Spleen (tissue), 11 donors: ENCODE measurements around the gene SUN2. TPM values are rescaled to one million over a fixed set of nuclear protein-coding genes. Genes with fewer than 3 reads are reported as not detected.
A peak's percentile ranks its signal among the peaks of the same experiment; 100 is the strongest.

Source experiments
- DNase-seq: peaks from one replicate; pipeline ENCODE4 v3.0.0-alpha.2; 2020
- H3K27ac ChIP-seq, 8 donors: fragments of 200-600 bp; sonication (generic) in 7 of 8; 1 replicate in 4 of 8; 2 replicates in 4 of 8; pipeline versions ENCODE4 v1.5.0 to v1.8.0; 2016 to 2021; ENCODE audit warnings: inconsistent platforms in 4 of 8, mild to moderate bottlenecking in 4 of 8, moderate library complexity in 1 of 8
- H3K27me3 ChIP-seq, 7 donors: fragments of 200-600 bp; sonication (generic) in 6 of 7; replicated peaks in 1 of 7; 1 replicate in 4 of 7; 2 replicates in 3 of 7; pipeline versions ENCODE4 v1.5.0 to v1.8.0; 2016 to 2021; ENCODE audit warnings: inconsistent platforms in 3 of 7, mild to moderate bottlenecking in 1 of 7
- H3K36me3 ChIP-seq, 6 donors: fragments of 200-600 bp; sonication (generic) in 5 of 6; 1 replicate in 4 of 6; 2 replicates in 2 of 6; pipeline versions ENCODE4 v1.5.0 to v1.8.0; 2016 to 2021; ENCODE audit warnings: inconsistent platforms in 2 of 6
- H3K4me1 ChIP-seq, 6 donors: fragments of 200-600 bp; sonication (generic) in 5 of 6; 1 replicate in 3 of 6; 2 replicates in 3 of 6; pipeline versions ENCODE4 v1.5.0 to v1.8.0; 2016 to 2021; ENCODE audit warnings: inconsistent platforms in 3 of 6
- H3K4me3 ChIP-seq, 8 donors: fragments of 200-600 bp; sonication (generic) in 7 of 8; 1 replicate in 4 of 8; 2 replicates in 4 of 8; pipeline versions ENCODE4 v1.5.0 to v1.8.0; 2016 to 2021; ENCODE audit warnings: inconsistent platforms in 4 of 8, mild to moderate bottlenecking in 4 of 8, moderate library complexity in 2 of 8
- H3K9me3 ChIP-seq, 8 donors: fragments of 200-600 bp; sonication (generic) in 7 of 8; 1 replicate in 4 of 8; 2 replicates in 4 of 8; pipeline versions ENCODE4 v1.5.0 to v1.8.0; 2016 to 2021; ENCODE audit warnings: inconsistent platforms in 4 of 8
- POLR2A ChIP-seq, 3 donors: fragments of 450-650 bp; IDR thresholded peaks; one replicate each; pipeline ENCODE4 v1.5.1; 2017; ENCODE audit warnings: antibody characterized with exemption in 3 of 3, mild to moderate bottlenecking in 1 of 3
- POLR2AphosphoS5 ChIP-seq, 3 donors: sonication (generic); formaldehyde crosslinking; IDR thresholded peaks; one replicate each; pipeline ENCODE4 v1.5.1; 2017; ENCODE audit warnings: antibody characterized with exemption in 3 of 3
- WGBS, 5 donors: extraction: QIAGEN DNeasy Blood & Tissue Kit in 3 of 5; methylation state at CpG; one replicate each; pipeline versions ENCODE4 v1.1.5 to v1.1.7; 2013 to 2018; 5-methylcytosine and 5-hydroxymethylcytosine counted together
- intact Hi-C: fragments of 100-400 bp; cut with DNase I; formaldehyde crosslinking; loops from one replicate; pipeline ENCODE4 v1.15.0; 2023; ENCODE audit warnings: low total_unique reads
- polyA plus RNA-seq, 3 donors: library from polyadenylated mRNA; stranded (reverse); fragments of 200-250 nt; gene quantifications; one replicate each; pipeline ENCODE4 v1.2.1, GENCODE V29; 2013
- total RNA-seq, 7 donors: library from RNA; depleted of rRNA in 3 of 7; stranded (reverse); fragments of >200 nt in 3 of 7; fragmentation: NEBNext Ultra II Directional in 4 of 7; extraction: Animal tissue kit (Norgen Biotek cat#: 25700) in 4 of 7; gene quantifications; one replicate each; pipeline versions ENCODE4 v1.1.0 to v1.2.1, GENCODE V29; 2016 to 2021
- TF ChIP-seq, protein P1 (sequence below), 11 experiments: fragments of 200-600 bp in 7 of 11; fragments of 450-650 bp in 4 of 11; sonication (generic) in 4 of 11; IDR thresholded peaks in 8 of 11; conservative IDR thresholded peaks in 3 of 11; 1 replicate in 7 of 11; 2 replicates in 4 of 11; pipeline versions ENCODE4 v1.4.0 to v1.8.0; 2016 to 2021; ENCODE audit warnings: antibody characterized with exemption in 11 of 11, inconsistent platforms in 4 of 11, mild to moderate bottlenecking in 1 of 11
- donor health status: healthy with polysubstance abuse.
- donor health status: DM: no; HTN: no; CAD: no; lungs with moderate emphysema.
- donor health status: DM: no; HTN: no; CAD: no.
- donor health status: Bipolar disorder and iron deficiency.
- donor health status: healthy.
- donor health status: DM: no; HTN: no; CAD: no.
- donor health status: DM: yes; HTN: yes; CAD: no.

SUN2 gene
- total and polyA plus RNA-seq, 10 donors: 35.4 to 455 (median 208) TPM

- Histone ChIP-seq H3K4me3 (no peak overlapping the region), H3K4me1 (peaks cover 0 to 54% (median 14%) of the 10 kb centered on the region in 6 donors), H3K36me3 (peaks cover 28 to 100% (median 100%) of the 10 kb centered on the region in 6 donors), H3K9me3 (no peaks in the 10 kb centered on the region), H3K27me3 (no peaks in the 10 kb centered on the region), H3K27ac (peak overlapping the region in 2 of 8 donors; percentile 42 to 56)
- 90 to 93% (median 93%) methylated on average over 10 of the region's 10 CpGs for WGBS, 5 donors
- peak in 1 of 3 donors; percentile 1 for TF ChIP-seq POLR2AphosphoS5 (IDR thresholded peaks at IDR 0.05)
- TF ChIP-seq, protein P1, sequence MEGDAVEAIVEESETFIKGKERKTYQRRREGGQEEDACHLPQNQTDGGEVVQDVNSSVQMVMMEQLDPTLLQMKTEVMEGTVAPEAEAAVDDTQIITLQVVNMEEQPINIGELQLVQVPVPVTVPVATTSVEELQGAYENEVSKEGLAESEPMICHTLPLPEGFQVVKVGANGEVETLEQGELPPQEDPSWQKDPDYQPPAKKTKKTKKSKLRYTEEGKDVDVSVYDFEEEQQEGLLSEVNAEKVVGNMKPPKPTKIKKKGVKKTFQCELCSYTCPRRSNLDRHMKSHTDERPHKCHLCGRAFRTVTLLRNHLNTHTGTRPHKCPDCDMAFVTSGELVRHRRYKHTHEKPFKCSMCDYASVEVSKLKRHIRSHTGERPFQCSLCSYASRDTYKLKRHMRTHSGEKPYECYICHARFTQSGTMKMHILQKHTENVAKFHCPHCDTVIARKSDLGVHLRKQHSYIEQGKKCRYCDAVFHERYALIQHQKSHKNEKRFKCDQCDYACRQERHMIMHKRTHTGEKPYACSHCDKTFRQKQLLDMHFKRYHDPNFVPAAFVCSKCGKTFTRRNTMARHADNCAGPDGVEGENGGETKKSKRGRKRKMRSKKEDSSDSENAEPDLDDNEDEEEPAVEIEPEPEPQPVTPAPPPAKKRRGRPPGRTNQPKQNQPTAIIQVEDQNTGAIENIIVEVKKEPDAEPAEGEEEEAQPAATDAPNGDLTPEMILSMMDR (IDR thresholded peaks at IDR 0.05 in 8 of 11, conservative IDR thresholded peaks at IDR 0.05 in 3 of 11): no peak
- TF ChIP-seq POLR2A (IDR thresholded peaks at IDR 0.05): no peak
- no peak for DNase-seq
- intact Hi-C loops: no loop called here
Observed at GRCh38 chr22:38741576-38741975, 14.2 kb downstream of the SUN2 start.

DNA sequence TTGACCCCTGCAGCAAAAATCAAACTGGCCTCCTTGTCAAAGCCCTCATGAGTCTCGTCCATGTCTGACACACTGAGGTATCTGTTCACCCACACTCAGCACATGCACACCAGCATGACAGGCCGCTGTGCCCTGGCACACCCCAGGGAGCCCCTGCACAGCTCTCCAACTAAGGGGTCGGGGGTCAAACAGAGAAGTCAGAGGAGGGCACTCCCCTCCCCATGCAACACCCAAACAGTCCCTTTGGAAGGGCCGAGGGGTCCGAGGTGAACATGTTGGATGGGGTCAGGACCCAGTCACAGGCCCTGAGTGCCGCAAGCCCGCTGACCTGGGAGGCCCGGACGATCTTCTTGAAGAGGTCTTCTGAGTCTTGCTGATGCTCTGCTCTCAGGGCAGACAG, 14.6 kb downstream of the SUN2 start:
- TF ChIP-seq POLR2AphosphoS5 (IDR thresholded peaks at IDR 0.05) (peak in 2 of 3 donors; percentile 3 to 61), POLR2A (IDR thresholded peaks at IDR 0.05) (no peak)
- H3K36me3 ChIP-seq: peaks cover 28 to 100% (median 100%) of the 10 kb centered on the region in 6 donors
- WGBS, 5 donors: 93 to 99% (median 94%) methylated on average over 6 to 9 of the region's 9 CpGs
- no peaks in the 10 kb centered on the region for H3K27me3 ChIP-seq
- H3K27ac ChIP-seq: peak overlapping the region in 3 of 8 donors; percentile 30 to 56 (median 42)
- no peak for DNase-seq
- intact Hi-C loops: no loop called here
- peaks cover 0 to 58% (median 15%) of the 10 kb centered on the region in 6 donors for H3K4me1 ChIP-seq
- no peak overlapping the region for H3K4me3 ChIP-seq
- no peaks in the 10 kb centered on the region for H3K9me3 ChIP-seq

DNA sequence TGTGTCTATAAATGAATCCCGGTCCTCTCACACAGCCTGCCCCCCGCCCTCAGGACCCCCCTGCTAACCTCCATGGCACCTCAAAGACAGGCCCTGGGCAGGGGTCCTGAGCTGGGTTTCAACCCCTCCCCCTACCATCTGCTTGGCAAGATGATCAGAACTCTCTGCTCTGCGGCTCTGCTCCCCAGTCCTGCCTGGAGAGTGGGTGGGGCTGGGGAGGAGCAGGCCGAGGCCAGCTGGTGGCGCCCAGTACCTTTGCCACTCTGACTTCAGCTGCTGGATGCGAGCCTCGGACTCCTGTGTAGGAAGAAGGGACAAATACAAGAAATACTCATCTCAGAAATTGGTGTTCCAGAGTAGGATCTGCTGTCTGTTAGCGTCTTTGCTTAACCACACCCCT, 15.0 kb downstream of the SUN2 start:
- H3K36me3 ChIP-seq: peaks cover 28 to 100% (median 100%) of the 10 kb centered on the region in 6 donors
- DNase-seq: no peak
- no peaks in the 10 kb centered on the region for H3K9me3 ChIP-seq
- TF ChIP-seq POLR2A (IDR thresholded peaks at IDR 0.05) (no peak), POLR2AphosphoS5 (IDR thresholded peaks at IDR 0.05) (peak in 1 of 3 donors; percentile 47)
- TF ChIP-seq, protein P1 (IDR thresholded peaks at IDR 0.05 in 8 of 11, conservative IDR thresholded peaks at IDR 0.05 in 3 of 11): no peak
- peaks cover 0 to 62% (median 17%) of the 10 kb centered on the region in 6 donors for H3K4me1 ChIP-seq
- H3K4me3 ChIP-seq: no peak overlapping the region
- 82 to 93% (median 87%) methylated on average over 7 to 8 of the region's 8 CpGs for WGBS, 5 donors
- H3K27ac ChIP-seq: peak overlapping the region in 5 of 8 donors; percentile 30 to 56 (median 42)
- no peaks in the 10 kb centered on the region for H3K27me3 ChIP-seq
- intact Hi-C loops: no loop called here

DNA sequence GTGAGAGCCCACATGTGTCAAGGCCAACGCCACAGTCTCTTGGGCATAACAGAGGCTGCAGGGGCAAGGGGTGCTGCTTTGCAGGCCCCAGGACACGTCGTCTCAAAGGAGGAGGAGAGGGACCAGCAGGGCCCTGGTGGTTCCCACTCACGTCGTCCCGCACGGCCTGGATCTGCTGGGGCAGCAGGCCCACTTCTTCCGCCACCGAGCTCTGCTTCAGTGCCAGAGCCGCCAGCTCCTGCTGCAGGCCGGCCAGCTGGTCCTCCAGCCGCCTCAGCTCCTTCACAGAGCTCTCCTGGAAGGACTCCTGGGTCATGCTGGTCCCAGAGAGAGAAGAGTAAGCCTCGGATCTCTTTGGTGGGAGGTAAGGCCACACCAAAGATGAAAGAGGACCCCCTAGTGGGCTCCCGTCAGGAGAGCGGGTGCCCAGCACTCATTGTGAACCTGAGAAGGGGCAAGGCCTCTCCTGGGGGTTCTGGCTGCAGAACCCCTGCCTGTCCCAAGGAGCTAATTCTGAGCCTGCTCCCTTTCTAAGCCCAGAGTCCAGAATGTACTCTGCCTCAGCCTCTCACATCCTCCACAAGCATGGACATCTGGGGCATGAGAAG, 15.6 kb downstream of the SUN2 start:
- Histone ChIP-seq H3K27me3 (no peaks in the 10 kb centered on the region), H3K9me3 (no peaks in the 10 kb centered on the region), H3K36me3 (peaks cover 25 to 100% (median 100%) of the 10 kb centered on the region in 6 donors), H3K27ac (peak overlapping the region in 5 of 8 donors; percentile 30 to 56 (median 42)), H3K4me1 (peaks cover 0 to 67% (median 20%) of the 10 kb centered on the region in 6 donors), H3K4me3 (no peak overlapping the region)
- TF ChIP-seq, protein P1 (IDR thresholded peaks at IDR 0.05 in 8 of 11, conservative IDR thresholded peaks at IDR 0.05 in 3 of 11): no peak
- TF ChIP-seq POLR2A (IDR thresholded peaks at IDR 0.05) (no peak), POLR2AphosphoS5 (IDR thresholded peaks at IDR 0.05) (peak; percentile 37 to 77 (median 52))
- 76 to 94% (median 85%) methylated on average over 11 to 15 of the region's 15 CpGs for WGBS, 5 donors
- intact Hi-C loops: no loop called here
- DNase-seq: no peak
